SK-N-SH treated with all-trans-retinoic acid at 6 μM for 48 hours (cell line): ENCODE data around the gene TSPAN10.

Experiments used
- ATAC-seq: fragments of 200-7000 bp; cut with Tn5 transposase; 3 replicates; pipeline ENCODE4 v1.9.1; 2020; ENCODE audit warnings: mild to moderate bottlenecking, moderate library complexity
- ARNTL ChIP-seq: fragments of 450-650 bp; formaldehyde crosslinking; IDR thresholded peaks from 2 replicates; pipeline ENCODE4 v1.5.0; 2020; ENCODE audit warnings: low read depth, mild to moderate bottlenecking, moderate library complexity, borderline replicate concordance
- CSDC2 ChIP-seq: fragments of 250-450 bp; sonication (Bioruptor Pico); IDR thresholded peaks from 2 replicates; pipeline ENCODE4 v1.5.0; 2020; ENCODE audit warnings: mild to moderate bottlenecking, moderate library complexity
- GLIS3 ChIP-seq: fragments of 250-450 bp; sonication (Bioruptor Pico); IDR thresholded peaks from 2 replicates; pipeline ENCODE4 v1.5.0; 2020; ENCODE audit warnings: mild to moderate bottlenecking, moderate library complexity
- ISL1 ChIP-seq: fragments of 250-450 bp; sonication (Bioruptor Pico); IDR thresholded peaks from 2 replicates; pipeline ENCODE4 v2.1.2; 2022; ENCODE audit warnings: mild to moderate bottlenecking, moderate library complexity
- OSR1 ChIP-seq: fragments of 250-450 bp; sonication (Bioruptor Pico); IDR thresholded peaks from 2 replicates; pipeline ENCODE4 v1.8.0; 2022; ENCODE audit warnings: moderate library complexity, mild to moderate bottlenecking, inconsistent platforms
- PPARA ChIP-seq: fragments of 250-450 bp; sonication (Bioruptor Pico); IDR thresholded peaks from 2 replicates; pipeline ENCODE4 v1.5.0; 2020; ENCODE audit warnings: mild to moderate bottlenecking, borderline replicate concordance
- RARB ChIP-seq: fragments of 250-450 bp; sonication (Bioruptor Pico); IDR thresholded peaks from 2 replicates; pipeline ENCODE4 v1.8.0; 2021; ENCODE audit warnings: mild to moderate bottlenecking, moderate library complexity
- SNAI2 ChIP-seq: fragments of 250-450 bp; sonication (Bioruptor Pico); IDR thresholded peaks from 2 replicates; pipeline ENCODE4 v1.5.0; 2020; ENCODE audit warnings: mild to moderate bottlenecking, moderate library complexity
- TCF4 ChIP-seq: fragments of 250-450 bp; sonication (Bioruptor Pico); IDR thresholded peaks from 2 replicates; pipeline ENCODE4 v1.8.0; 2021; ENCODE audit warnings: mild to moderate bottlenecking, moderate library complexity, borderline replicate concordance
- TOX ChIP-seq: fragments of 250-450 bp; sonication (Bioruptor Pico); IDR thresholded peaks from 2 replicates; pipeline ENCODE4 v1.8.0; 2021; ENCODE audit warnings: mild to moderate bottlenecking, moderate library complexity, borderline replicate concordance
- ZC3H10 ChIP-seq: fragments of 250-450 bp; sonication (Bioruptor Pico); IDR thresholded peaks from 2 replicates; pipeline ENCODE4 v1.5.1; 2021; ENCODE audit warnings: mild to moderate bottlenecking, moderate library complexity
- ZFP3 ChIP-seq: fragments of 250-450 bp; sonication (Bioruptor Pico); IDR thresholded peaks from 2 replicates; pipeline ENCODE4 v1.5.0; 2020; ENCODE audit warnings: mild to moderate bottlenecking, moderate library complexity
- ZFP30 ChIP-seq: fragments of 450-650 bp; formaldehyde crosslinking; IDR thresholded peaks from 2 replicates; pipeline ENCODE4 v1.5.0; 2022; ENCODE audit warnings: mild to moderate bottlenecking, moderate library complexity
- ZNF565 ChIP-seq: fragments of 450-650 bp; formaldehyde crosslinking; conservative IDR thresholded peaks from 2 replicates; pipeline ENCODE4 v1.5.0; 2020; ENCODE audit warnings: low read depth, mild to moderate bottlenecking, moderate library complexity
- ZNF70 ChIP-seq: fragments of 450-650 bp; formaldehyde crosslinking; IDR thresholded peaks from 2 replicates; pipeline ENCODE4 v1.5.0; 2020; ENCODE audit warnings: mild to moderate bottlenecking, moderate library complexity
- ZNF8 ChIP-seq: fragments of 450-650 bp; formaldehyde crosslinking; IDR thresholded peaks from 2 replicates; pipeline ENCODE4 v1.5.0; 2020; ENCODE audit warnings: mild to moderate bottlenecking, moderate library complexity
- TF ChIP-seq, protein P1 (sequence below): fragments of 250-450 bp; sonication (Bioruptor Pico); IDR thresholded peaks from 2 replicates; pipeline ENCODE4 v1.8.0; 2020; ENCODE audit warnings: mild to moderate bottlenecking, moderate library complexity, borderline replicate concordance
- TF ChIP-seq, protein P2 (sequence below): fragments of 250-450 bp; sonication (Bioruptor Pico); IDR thresholded peaks from 2 replicates; pipeline ENCODE4 v1.5.0; 2020; ENCODE audit warnings: mild to moderate bottlenecking, moderate library complexity
- TF ChIP-seq, protein P3 (sequence below): fragments of 250-450 bp; sonication (Bioruptor Pico); IDR thresholded peaks from 2 replicates; pipeline ENCODE4 v1.8.0; 2021; ENCODE audit warnings: low read depth, mild to moderate bottlenecking, moderate library complexity, borderline replicate concordance
- TF ChIP-seq, protein P4 (sequence below): fragments of 250-450 bp; sonication (Bioruptor Pico); IDR thresholded peaks from 2 replicates; pipeline ENCODE4 v1.5.1; 2021; ENCODE audit warnings: mild to moderate bottlenecking, moderate library complexity

Gene TSPAN10

DNA sequence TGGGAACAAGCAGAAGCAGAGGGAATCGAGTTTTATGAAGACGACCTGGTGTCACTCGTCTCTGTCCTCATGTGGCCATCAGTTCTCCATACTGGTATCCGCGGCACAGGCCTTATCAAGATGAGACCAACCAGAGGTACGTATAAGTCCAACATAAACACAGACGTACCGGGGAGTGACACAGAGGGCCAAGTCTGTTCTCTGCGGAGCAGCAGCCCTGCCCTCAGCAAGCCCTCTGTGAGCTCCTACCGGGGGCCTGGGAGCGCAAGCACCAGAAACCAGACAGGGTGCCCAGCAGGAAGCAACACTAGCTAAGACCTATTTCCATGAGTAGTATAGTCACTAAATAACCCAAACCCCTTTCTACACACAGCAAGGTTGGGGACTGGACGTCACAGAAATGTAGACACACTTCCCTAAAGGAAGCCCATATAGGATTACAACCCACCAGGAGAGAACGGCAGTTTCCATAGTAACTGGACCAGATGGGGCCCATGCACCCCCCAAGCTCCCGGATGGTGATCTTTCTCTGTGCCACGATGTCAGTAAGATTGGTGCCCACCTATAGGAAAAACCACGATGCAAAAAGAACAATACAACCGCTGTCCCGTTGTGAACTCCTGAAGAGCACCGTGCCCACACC lies 45.7 kb downstream of the TSPAN10 start:
- TF ChIP-seq ZNF8 (CRISPR knock-in tag) (peak; percentile 94), GLIS3 (CRISPR knock-in tag) (no peak)
- ATAC-seq, result peak; percentile 5

DNA sequence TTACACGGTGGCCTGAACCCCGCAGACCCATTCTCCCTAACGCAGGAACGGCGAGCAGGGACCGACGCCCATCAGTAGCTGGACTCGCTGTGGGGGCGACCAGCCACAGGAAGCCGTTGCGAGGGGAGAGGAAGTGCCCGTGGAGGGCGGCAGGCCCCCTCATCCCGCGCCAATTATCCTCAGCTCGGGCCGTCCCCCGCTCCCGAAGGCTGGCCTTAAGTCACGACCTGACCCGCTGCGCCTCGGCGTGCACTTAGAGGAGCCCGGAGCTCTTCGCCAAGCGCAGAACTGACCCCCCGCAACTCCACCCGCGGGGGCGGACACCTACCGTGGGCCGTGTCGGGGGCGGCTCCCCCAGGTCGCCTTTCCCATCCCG lies 46.2 kb downstream of the TSPAN10 start:
- peak; percentile 22 for ATAC-seq
- no peak for TF ChIP-seq ZNF70 (CRISPR knock-in tag)
- no peak for TF ChIP-seq PPARA (CRISPR knock-in tag)
- TF ChIP-seq ZNF8 (CRISPR knock-in tag), result no peak
- TF ChIP-seq ZNF565 (CRISPR knock-in tag), result no peak
- TF ChIP-seq, protein P1, sequence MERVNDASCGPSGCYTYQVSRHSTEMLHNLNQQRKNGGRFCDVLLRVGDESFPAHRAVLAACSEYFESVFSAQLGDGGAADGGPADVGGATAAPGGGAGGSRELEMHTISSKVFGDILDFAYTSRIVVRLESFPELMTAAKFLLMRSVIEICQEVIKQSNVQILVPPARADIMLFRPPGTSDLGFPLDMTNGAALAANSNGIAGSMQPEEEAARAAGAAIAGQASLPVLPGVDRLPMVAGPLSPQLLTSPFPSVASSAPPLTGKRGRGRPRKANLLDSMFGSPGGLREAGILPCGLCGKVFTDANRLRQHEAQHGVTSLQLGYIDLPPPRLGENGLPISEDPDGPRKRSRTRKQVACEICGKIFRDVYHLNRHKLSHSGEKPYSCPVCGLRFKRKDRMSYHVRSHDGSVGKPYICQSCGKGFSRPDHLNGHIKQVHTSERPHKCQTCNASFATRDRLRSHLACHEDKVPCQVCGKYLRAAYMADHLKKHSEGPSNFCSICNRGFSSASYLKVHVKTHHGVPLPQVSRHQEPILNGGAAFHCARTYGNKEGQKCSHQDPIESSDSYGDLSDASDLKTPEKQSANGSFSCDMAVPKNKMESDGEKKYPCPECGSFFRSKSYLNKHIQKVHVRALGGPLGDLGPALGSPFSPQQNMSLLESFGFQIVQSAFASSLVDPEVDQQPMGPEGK (CRISPR knock-in tag), result no peak
- TF ChIP-seq ISL1 (CRISPR knock-in tag), result no peak
- TF ChIP-seq RARB, result no peak
- no peak for TF ChIP-seq ZFP30 (CRISPR knock-in tag)
- TF ChIP-seq SNAI2 (CRISPR knock-in tag), result no peak
- no peak for TF ChIP-seq ZC3H10
- TF ChIP-seq CSDC2 (CRISPR knock-in tag), result no peak
- TF ChIP-seq, protein P2, sequence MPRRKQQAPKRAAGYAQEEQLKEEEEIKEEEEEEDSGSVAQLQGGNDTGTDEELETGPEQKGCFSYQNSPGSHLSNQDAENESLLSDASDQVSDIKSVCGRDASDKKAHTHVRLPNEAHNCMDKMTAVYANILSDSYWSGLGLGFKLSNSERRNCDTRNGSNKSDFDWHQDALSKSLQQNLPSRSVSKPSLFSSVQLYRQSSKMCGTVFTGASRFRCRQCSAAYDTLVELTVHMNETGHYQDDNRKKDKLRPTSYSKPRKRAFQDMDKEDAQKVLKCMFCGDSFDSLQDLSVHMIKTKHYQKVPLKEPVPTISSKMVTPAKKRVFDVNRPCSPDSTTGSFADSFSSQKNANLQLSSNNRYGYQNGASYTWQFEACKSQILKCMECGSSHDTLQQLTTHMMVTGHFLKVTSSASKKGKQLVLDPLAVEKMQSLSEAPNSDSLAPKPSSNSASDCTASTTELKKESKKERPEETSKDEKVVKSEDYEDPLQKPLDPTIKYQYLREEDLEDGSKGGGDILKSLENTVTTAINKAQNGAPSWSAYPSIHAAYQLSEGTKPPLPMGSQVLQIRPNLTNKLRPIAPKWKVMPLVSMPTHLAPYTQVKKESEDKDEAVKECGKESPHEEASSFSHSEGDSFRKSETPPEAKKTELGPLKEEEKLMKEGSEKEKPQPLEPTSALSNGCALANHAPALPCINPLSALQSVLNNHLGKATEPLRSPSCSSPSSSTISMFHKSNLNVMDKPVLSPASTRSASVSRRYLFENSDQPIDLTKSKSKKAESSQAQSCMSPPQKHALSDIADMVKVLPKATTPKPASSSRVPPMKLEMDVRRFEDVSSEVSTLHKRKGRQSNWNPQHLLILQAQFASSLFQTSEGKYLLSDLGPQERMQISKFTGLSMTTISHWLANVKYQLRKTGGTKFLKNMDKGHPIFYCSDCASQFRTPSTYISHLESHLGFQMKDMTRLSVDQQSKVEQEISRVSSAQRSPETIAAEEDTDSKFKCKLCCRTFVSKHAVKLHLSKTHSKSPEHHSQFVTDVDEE (CRISPR knock-in tag), result no peak
- TF ChIP-seq TCF4 (CRISPR knock-in tag), result no peak
- no peak for TF ChIP-seq TOX (CRISPR knock-in tag)
- TF ChIP-seq ZFP3 (CRISPR knock-in tag), result no peak
- TF ChIP-seq, protein P3, sequence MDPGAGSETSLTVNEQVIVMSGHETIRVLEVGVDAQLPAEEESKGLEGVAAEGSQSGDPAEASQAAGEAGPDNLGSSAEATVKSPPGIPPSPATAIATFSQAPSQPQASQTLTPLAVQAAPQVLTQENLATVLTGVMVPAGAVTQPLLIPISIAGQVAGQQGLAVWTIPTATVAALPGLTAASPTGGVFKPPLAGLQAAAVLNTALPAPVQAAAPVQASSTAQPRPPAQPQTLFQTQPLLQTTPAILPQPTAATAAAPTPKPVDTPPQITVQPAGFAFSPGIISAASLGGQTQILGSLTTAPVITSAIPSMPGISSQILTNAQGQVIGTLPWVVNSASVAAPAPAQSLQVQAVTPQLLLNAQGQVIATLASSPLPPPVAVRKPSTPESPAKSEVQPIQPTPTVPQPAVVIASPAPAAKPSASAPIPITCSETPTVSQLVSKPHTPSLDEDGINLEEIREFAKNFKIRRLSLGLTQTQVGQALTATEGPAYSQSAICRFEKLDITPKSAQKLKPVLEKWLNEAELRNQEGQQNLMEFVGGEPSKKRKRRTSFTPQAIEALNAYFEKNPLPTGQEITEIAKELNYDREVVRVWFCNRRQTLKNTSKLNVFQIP (CRISPR knock-in tag), result no peak
- TF ChIP-seq ARNTL (CRISPR knock-in tag), result no peak
- no peak for TF ChIP-seq OSR1 (CRISPR knock-in tag)
- TF ChIP-seq GLIS3 (CRISPR knock-in tag), result no peak

DNA sequence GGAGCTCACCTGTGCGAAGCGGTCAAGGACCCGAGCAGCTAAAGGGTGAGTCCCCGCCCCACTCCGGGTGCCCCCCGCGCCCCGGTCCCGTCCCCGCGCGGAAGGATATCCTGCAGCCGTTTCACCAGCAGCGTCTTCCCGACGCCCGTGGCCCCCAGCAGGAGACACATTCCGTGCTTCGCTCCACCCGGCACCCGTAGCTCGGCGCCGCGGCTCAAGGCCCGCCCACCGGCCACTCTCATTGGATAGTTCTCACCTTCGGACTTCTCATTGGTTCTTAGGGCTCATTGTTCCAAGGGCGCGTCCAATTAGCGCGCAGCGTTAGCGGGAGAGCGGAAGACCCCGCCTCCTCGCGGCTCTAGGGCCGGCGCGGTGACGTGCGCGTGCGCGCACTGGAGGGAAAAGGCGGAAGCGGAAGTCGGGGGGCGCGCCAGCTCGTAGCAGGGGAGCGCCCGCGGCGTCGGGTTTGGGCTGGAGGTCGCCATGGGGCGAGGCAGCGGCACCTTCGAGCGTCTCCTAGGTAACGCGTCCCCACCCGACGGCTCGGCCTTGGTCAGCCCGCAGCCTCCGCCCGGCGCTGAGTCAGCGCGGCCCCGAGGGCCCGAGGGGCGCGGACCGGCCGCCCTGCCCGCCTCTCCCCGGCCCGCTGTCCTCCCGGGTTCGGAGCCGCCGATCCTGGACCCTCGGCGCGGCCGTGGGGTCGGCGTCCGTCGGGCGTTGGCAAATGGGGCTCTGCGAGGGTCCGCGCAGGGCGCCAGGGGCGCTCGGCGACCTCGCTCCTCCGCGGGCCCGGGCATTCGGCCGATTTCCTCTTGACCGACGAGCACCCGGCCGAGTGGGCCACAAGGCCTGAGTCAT lies 46.8 kb downstream of the TSPAN10 start, which contains the start of the genes ARL16 and HGS:
ARL16 (minus strand) TSS at position 214 of the 858 bp plus-strand sequence; CDS start at position 170, 44 bp downstream.
HGS (plus strand) TSS at position 428 of the 858 bp plus-strand sequence; CDS start at position 484, 56 bp downstream.
- ATAC-seq, result peak; percentile 96
- TF ChIP-seq, protein P1 (CRISPR knock-in tag), result peak; percentile 79; the same call in 1 of the 2 replicates
- TF ChIP-seq TOX (CRISPR knock-in tag), result no peak
- TF ChIP-seq, protein P4, sequence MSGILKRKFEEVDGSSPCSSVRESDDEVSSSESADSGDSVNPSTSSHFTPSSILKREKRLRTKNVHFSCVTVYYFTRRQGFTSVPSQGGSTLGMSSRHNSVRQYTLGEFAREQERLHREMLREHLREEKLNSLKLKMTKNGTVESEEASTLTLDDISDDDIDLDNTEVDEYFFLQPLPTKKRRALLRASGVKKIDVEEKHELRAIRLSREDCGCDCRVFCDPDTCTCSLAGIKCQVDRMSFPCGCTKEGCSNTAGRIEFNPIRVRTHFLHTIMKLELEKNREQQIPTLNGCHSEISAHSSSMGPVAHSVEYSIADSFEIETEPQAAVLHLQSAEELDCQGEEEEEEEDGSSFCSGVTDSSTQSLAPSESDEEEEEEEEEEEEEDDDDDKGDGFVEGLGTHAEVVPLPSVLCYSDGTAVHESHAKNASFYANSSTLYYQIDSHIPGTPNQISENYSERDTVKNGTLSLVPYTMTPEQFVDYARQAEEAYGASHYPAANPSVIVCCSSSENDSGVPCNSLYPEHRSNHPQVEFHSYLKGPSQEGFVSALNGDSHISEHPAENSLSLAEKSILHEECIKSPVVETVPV, result no peak
- TF ChIP-seq, protein P2 (CRISPR knock-in tag), result peak; percentile 52; the same call in 1 of the 2 replicates
- TF ChIP-seq, protein P3 (CRISPR knock-in tag), result no peak
